GM12873 (cell line): ENCODE measurements around the gene ZFHX3.

Source experiments
- TF ChIP-seq, protein P1 (sequence below): IDR thresholded peaks from 2 replicates; pipeline ENCODE4 v1.5.1; 2012; ENCODE audit warnings: low read depth, mild to moderate bottlenecking, moderate library complexity, low read length, control low read depth; ENCODE audit not compliant: insufficient read depth; ENCODE audit errors: missing control alignments

The ZFHX3 gene

GRCh38 chr16:72901000-72901627, 146.8 kb downstream of the ZFHX3 start:
- TF ChIP-seq, protein P1, sequence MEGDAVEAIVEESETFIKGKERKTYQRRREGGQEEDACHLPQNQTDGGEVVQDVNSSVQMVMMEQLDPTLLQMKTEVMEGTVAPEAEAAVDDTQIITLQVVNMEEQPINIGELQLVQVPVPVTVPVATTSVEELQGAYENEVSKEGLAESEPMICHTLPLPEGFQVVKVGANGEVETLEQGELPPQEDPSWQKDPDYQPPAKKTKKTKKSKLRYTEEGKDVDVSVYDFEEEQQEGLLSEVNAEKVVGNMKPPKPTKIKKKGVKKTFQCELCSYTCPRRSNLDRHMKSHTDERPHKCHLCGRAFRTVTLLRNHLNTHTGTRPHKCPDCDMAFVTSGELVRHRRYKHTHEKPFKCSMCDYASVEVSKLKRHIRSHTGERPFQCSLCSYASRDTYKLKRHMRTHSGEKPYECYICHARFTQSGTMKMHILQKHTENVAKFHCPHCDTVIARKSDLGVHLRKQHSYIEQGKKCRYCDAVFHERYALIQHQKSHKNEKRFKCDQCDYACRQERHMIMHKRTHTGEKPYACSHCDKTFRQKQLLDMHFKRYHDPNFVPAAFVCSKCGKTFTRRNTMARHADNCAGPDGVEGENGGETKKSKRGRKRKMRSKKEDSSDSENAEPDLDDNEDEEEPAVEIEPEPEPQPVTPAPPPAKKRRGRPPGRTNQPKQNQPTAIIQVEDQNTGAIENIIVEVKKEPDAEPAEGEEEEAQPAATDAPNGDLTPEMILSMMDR, result no peak

GRCh38 chr16:72898216-72898825, 149.6 kb downstream of the ZFHX3 start:
- TF ChIP-seq, protein P1, result no peak

GRCh38 chr16:72897707-72898106, 150.2 kb downstream of the ZFHX3 start:
- TF ChIP-seq, protein P1, result no peak

DNA sequence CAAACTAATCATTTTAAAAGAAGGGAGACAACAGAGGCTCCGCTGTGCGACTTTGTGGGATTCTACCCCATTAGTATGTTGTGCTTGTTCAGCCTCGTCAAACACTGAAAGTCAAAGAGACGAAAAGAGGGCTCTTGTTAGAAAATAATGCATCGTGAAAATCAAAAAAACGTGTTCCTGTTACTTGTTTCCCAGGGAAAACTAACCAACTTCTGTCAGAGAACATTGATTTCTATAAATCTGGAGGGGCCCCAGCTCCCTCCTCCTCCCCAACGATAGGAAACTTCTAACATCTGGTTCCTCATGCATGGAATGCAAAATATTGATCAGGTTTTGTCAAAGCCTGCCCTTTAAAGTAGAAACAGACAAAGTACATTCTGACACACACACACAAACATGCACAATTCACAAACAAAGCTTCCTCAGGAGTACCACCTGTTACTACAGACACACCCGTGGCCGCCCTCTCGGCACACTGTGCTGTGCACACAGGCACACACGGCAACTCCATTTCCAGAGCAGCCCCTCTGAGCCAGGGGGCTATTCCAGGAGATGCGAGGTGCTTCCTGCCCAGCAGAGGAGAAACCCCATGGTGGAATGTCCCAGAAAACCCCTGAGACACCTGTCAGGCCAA, 151.3 kb downstream of the ZFHX3 start:
- TF ChIP-seq, protein P1, result no peak

DNA sequence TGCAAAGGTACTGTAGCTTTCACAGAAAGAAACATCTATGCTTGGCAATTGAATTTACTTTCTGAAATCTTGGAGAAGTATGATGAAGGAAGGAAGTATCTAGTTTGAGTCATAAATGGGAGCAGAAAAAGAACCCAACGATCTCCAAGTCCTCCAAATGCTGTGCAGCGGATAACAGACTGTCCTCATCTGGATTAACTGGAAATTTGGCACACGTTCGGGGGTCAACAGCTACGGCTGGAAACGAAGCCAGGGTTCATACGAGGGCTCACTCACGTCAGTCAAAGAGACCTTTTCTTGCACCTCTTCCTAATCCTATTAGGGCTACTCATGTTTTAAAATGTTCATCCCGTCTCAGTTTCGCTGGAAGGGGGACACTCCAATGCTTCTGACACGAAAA, 152.0 kb downstream of the ZFHX3 start:
- TF ChIP-seq, protein P1, result no peak

- TF ChIP-seq, protein P1, result no peak
These were observed 153.4 kb downstream of the ZFHX3 start for GRCh38 chr16:72894293-72895151.
